Fibroblast of pulmonary artery (primary cell): ENCODE data around the gene FDXR.

ENCODE experiments used
- DNase-seq: peaks from one replicate; pipeline ENCODE4 v3.0.0-alpha.2; 2010; ENCODE audit warnings: low read depth
- H3K4me3 ChIP-seq: replicated peaks from 2 replicates; pipeline ENCODE4 v1.5.1; 2011; ENCODE audit warnings: low read depth, mild to moderate bottlenecking, control low read depth, low read length, moderate library complexity
- TF ChIP-seq, protein P1 (sequence below): IDR thresholded peaks from 2 replicates; pipeline ENCODE4 v1.5.1; 2011; ENCODE audit warnings: mild to moderate bottlenecking, control low read depth, low read length, inconsistent platforms; ENCODE audit errors: missing control alignments

FDXR gene

DNA sequence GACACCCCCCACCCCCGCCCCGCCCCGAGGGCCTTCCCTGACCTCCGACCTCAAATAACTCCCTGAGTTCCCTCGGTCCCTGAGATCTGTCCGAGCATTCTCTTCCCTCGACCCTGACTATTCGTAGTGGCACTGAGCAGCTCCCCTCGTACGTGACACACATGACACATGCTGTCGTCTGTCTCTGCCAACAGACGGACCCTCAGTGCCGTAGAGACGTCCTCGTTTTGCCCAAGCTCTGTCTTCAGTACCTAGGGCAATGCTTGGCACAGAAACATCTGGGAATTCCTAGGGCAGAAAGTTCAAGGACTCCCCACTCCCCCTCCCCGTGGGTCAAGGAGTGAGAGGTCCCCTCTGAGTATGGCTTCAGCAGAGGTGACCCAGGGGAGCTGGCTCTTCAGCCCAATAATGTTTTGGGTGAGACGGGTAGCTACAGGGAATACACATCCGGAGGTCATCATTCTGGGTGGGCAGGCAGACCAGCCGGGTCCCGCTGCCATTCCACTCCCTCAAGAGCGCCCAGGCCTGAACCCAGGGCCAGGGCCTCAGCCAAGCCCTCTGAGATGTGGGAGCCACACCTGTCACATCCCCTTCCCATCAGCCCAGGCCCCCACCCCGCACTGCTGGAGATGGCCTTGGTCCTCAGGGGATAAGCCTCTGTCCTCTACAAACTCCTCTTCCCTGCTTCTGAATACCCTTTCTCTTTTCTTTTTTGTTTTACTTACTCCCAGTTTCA, 21.3 kb upstream of the FDXR start:
- no peak for DNase-seq
- TF ChIP-seq, protein P1, sequence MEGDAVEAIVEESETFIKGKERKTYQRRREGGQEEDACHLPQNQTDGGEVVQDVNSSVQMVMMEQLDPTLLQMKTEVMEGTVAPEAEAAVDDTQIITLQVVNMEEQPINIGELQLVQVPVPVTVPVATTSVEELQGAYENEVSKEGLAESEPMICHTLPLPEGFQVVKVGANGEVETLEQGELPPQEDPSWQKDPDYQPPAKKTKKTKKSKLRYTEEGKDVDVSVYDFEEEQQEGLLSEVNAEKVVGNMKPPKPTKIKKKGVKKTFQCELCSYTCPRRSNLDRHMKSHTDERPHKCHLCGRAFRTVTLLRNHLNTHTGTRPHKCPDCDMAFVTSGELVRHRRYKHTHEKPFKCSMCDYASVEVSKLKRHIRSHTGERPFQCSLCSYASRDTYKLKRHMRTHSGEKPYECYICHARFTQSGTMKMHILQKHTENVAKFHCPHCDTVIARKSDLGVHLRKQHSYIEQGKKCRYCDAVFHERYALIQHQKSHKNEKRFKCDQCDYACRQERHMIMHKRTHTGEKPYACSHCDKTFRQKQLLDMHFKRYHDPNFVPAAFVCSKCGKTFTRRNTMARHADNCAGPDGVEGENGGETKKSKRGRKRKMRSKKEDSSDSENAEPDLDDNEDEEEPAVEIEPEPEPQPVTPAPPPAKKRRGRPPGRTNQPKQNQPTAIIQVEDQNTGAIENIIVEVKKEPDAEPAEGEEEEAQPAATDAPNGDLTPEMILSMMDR = no peak
- no peak overlapping the region for H3K4me3 ChIP-seq

DNA sequence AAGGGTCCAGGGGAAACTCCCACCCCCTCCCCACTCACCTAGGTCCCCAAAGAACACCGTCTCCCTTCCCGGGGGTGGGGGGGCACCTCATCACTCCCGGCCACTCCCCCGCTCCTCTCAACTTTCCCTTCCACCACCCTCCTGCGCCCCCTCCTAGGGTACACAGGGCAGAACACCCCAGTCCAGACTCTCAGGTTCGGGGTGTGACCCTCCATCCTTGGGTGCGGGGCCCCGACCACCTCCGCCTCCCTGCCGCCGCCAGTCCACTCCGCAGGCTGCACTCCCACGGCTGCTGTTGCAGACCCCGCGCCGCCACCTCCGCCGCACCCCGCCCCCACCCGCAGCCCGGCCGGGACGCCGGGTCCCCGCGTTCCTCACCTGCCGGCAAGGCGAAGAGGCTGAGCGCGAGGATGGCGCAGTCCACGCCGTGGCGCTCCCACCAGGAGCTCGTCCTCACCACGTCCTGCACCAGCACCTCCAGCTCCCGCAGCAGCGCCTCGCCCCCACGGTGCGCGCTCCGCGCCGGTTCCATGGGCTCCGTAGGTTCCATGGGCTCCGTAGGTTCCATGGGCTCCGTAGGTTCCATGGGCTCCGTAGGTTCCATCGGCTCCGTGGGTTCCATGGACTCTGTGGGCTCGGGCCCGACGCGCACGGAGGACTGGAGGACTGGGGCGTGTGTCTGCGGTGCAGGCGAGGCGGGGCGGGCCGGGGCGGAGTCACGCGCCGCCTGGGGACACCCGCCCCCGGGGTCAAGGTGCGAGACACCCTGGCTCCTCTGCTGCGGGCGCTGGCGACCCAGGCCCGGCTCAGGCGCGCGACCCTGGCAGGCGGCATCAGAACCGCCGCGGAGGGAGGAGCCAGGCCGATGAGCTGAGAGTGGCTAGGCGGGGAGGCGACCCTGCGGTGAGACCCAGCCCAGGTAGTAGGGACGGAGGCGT, 20.4 kb upstream of the FDXR start, which contains the start of gene FADS6:
TSS of gene FADS6 (minus strand) at position 660 of the 938 bp plus-strand sequence. CDS start at position 622, 38 bp downstream.
- H3K4me3 ChIP-seq = no peak within 1 kb of the TSS
- no peak for DNase-seq

DNA sequence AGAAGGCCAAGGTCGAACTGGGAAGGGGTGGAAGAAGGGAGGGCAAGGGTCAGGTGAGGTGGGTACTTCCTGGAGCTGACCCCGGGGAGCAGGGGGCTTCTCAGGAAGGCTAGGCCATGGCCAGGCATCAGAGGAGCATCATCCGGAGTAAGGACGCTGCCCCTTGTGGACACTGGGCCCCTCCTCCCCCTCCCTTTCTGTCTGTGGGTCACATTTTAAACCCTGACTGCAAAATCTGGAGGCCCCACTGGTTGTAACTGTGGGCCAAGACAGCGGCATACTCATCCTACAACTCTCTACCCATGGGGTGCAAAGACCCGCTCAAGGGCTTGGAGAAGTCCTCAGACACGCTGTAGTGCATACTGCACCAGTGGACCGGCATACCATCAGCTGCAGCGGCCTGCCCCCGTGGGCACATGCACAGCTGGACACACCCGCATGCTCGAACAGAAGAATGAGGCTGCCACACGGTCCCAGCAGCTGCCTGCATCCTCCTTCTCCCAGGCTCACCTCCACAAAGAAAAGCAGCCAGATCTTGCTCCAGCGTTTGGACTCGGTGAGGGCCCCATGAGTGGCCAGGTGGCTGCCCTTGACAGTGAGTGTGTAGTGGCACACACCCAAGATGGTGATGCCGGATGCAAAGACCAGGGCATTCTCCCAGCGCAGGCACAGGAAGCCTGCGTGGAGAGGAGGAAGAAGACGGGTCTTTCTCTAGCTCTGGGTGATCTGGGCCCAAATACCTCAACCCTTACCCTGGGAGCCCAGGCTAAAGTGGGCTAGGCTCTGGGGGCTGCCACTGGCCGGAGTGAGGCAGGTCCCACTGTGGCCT, 19.4 kb upstream of the FDXR start:
- DNase-seq = no peak
- TF ChIP-seq, protein P1 = no peak
- no peak overlapping the region for H3K4me3 ChIP-seq

More for the DNA sequence above, 20.4 kb upstream of the FDXR start, which contains the start of gene FADS6:
- TF ChIP-seq, protein P1 = no peak

DNA sequence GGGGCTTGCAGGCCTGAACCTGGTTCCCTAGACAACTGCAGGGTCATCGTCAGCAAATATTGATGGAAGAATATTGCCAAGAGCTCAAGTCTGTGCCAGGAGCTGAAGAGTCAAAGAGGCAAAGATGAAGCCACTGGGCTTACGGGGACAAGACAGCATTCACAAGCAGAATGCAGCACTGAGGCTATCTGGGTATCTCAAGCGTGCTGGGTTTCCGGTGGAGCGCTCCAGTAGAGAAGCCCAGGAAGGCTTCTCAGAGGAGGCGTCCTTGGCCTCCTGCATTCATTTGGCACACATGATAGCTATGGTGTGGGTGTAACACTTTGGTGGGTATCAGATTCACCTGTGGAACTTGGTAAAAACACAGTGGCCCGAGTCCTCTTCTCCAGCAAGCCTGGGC, 17.8 kb upstream of the FDXR start:
- no peak overlapping the region for H3K4me3 ChIP-seq
- TF ChIP-seq, protein P1 = no peak
- DNase-seq = no peak

DNA sequence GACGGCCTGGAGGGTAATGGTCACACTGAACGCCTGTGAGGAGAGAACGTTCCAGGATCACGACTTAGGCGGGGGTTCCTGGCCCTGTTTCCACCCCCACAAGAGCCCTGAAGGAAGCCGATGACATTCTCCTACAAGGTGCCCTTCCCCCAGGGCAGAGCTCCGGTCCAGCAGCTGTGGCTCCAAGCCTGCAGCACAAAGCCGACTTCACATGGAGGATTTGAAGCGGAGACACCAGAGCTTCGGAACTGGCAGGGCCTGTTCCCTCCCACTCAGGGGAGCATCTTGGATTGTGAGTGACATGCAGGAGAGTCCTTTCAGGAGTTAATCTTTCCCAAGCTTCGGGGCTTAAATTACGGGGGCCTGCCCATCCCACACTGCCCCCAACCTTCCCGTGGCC, 15.7 kb upstream of the FDXR start:
- no peak overlapping the region for H3K4me3 ChIP-seq
- TF ChIP-seq, protein P1 = no peak
- DNase-seq = no peak

DNA sequence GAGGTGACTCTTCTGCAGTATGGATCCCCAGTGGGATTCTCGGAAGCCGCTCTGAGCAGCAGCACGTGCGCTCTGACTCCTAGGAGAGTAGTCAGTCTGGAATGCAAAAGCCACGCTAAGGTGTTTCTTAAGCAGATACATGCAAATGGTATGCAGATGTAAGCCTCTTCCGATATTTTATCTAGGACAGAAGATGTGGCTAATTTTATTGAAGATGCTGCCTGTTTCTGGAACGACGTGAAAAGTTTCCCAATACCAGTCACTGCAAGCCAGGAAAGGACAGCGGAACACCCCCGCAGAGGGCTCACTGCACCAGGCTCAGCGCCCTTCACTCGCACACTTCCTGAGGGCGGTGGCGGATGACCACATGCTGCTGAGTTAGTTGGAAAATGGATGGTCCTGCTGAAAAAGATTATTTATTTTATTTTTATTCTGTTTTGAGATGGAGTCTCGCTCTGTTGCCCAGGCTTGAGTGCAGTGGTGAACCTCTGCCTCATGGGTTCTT, 10.5 kb upstream of the FDXR start:
- TF ChIP-seq, protein P1 = no peak
- no peak for DNase-seq

More for the DNA sequence above, 10.5 kb upstream of the FDXR start:
- no peak overlapping the region for H3K4me3 ChIP-seq
